Measurements from ENCODE around the gene NKX2-2.
A peak's percentile ranks its signal among the peaks of the same experiment; 100 is the strongest.

NKX2-2 gene

GRCh38 chr20:21517566-21518277 lies 3.9 kb upstream of the NKX2-2 start:
- peaks cover 3% of the 10 kb centered on the region for H3K9me3 ChIP-seq (ENCODE audit: low read length)
- no peaks in the 10 kb centered on the region for H3K36me3 ChIP-seq (ENCODE audit: insufficient read depth, low read length)
- no peak overlapping the region for H3K4me3 ChIP-seq (ENCODE audit: low read length)
- no peak overlapping the region for H2AFZ ChIP-seq (ENCODE audit: low read depth, low read length)
- H3K27me3 ChIP-seq (ENCODE audit: insufficient read depth, low read length), result peaks cover 72% of the 10 kb centered on the region
- H3K4me1 ChIP-seq (ENCODE audit: insufficient read depth, low read length), result peaks cover 42% of the 10 kb centered on the region

DNA sequence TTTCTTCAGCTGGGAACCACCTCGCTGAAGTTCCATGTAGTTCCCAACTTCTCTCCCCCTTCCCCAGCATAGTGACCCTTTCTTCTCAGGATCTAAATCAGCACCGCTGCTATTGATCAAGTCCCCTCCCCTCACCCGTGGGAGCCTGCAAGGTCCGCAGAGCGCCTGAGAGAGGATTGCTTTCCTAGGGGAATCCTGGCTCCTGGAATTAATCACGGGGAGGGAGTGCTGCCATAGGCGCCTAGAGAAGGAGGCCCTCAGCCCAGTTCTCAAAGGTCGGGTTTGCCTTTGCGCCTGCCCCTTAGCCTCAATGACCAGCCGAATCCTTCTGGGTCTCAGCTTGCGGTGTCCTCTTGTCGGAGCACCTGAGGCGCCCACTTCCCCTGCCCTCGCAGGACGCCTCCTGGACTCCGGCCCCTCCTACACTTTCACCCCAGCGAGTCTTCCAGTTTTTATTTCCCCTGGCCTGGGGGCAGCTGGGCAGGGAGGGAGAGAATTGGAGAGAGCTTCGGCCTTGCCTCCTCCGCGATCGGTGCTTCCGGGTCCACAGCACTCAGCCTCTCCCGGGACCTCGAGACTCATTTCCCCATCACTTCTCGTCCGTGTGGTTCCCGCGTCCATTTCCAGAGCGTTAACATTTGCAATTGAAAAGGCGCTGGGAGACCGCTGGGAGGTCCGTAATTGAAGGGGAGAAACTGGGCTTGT lies 3.1 kb upstream of the NKX2-2 start:
- Histone ChIP-seq H3K27me3 (ENCODE audit: insufficient read depth, low read length) (peaks cover 73% of the 10 kb centered on the region), H3K4me3 (ENCODE audit: low read length) (no peak overlapping the region), H3K9me3 (ENCODE audit: low read length) (peaks cover 3% of the 10 kb centered on the region), H3K36me3 (ENCODE audit: insufficient read depth, low read length) (no peaks in the 10 kb centered on the region), H2AFZ (ENCODE audit: low read depth, low read length) (no peak overlapping the region), H3K4me1 (ENCODE audit: insufficient read depth, low read length) (peaks cover 39% of the 10 kb centered on the region)

DNA sequence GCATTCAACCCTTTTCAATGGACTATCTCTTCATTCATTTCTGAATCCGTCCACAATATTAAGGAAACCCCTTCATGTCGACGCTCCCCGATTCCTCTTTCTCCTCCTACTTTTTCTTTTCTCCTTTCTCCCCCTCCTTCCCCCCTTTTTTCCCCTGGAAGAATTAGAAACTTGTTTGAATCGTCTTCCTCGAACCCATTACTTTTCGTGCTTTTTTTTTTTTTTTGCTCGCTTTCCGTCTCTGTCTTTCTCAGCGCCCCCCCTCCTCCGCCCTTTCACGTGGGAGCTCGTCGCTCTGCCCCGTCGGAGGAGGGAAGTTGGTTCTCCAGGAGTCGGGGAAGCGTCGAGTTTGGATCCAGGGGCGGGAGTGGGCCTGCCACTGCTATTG lies 2.3 kb upstream of the NKX2-2 start:
- Histone ChIP-seq H3K9me3 (ENCODE audit: low read length) (peaks cover 3% of the 10 kb centered on the region), H2AFZ (ENCODE audit: low read depth, low read length) (no peak overlapping the region), H3K36me3 (ENCODE audit: insufficient read depth, low read length) (no peaks in the 10 kb centered on the region), H3K4me1 (ENCODE audit: insufficient read depth, low read length) (peaks cover 38% of the 10 kb centered on the region), H3K4me3 (ENCODE audit: low read length) (no peak overlapping the region), H3K27me3 (ENCODE audit: insufficient read depth, low read length) (peaks cover 73% of the 10 kb centered on the region)

DNA sequence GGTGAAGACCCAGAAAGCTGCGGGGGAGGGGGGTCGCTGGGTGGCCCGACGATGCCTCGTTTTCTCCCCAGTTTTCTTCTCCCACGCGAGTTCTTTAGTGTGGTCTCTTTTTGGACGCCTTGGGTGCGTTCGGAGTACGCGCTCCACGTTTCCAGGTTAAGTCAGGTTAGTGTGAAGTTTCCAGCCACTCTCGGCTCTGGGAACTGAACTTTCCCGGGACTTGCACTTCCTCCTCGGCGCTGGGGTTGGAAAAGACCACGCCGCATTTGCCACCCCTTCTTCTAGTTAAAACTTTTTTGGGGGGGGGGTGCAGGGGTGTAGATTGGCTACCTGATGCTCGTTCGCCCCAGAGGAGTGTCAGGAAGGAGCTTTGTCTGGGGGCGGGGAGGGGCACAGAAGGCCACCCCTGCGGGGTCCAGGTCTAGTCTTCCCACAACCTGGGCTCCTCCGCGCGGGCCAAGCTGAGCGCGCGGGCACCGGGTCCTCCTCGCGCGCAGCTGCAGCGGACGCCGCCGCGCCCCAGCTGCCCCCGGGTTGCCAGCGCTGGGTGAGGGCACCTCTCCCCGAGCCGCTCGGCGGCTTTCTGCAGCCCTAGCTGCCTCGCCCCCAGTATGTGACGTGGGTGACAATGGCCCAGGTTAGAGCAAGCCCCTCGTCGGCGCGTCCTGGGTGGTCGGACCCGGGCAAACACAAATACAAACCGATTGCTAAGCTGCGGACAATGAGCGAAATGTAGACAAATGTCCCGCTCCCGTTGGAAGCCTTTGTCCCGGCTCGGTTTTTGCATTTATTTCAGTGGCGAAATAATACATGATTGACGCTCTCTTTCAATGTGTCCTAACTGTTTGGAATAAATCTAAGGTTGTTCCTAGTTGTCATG lies 1.7 kb upstream of the NKX2-2 start:
- peaks cover 3% of the 10 kb centered on the region for H3K9me3 ChIP-seq (ENCODE audit: low read length)
- no peak overlapping the region for H2AFZ ChIP-seq (ENCODE audit: low read depth, low read length)
- H3K27me3 ChIP-seq (ENCODE audit: insufficient read depth, low read length), result peaks cover 70% of the 10 kb centered on the region
- no peaks in the 10 kb centered on the region for H3K36me3 ChIP-seq (ENCODE audit: insufficient read depth, low read length)
- H3K4me3 ChIP-seq (ENCODE audit: low read length), result peak overlapping the region; percentile 21
- H3K4me1 ChIP-seq (ENCODE audit: insufficient read depth, low read length), result peaks cover 40% of the 10 kb centered on the region

DNA sequence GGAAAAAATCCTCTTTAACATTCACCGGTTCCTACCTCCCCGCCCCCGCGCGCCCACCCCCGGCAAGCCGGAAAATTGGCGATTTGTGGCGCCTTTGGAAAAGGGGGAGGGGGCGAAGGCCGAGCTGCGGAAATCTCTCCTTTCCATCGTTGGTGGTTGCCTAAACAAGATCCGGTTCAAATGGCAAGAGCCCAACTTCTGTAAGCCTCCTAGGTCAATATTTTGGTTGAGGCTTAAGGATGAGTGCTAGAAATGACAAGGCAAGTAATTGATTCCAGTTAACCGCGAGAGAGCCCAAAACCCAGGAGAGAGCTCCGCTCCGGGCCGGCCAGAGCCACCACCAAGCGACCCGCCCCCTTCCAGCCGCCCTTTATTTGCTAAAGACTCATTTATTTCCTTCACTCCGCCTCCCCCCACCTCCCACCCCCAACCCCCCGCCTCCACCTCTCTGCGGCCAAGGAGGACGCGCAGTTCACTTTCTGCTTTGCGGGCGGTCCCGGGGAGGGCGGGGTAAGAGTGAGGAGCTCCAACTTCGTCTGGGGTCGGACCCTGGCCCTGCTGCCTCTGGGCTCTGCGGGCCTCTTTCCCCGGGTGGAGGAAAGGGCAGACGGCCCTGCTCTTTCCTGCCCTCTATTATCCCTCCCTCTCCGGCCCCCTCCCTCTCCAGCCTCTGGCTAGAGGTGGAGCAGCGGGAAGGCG lies 838 bp upstream of the NKX2-2 start:
- Histone ChIP-seq H3K4me1 (ENCODE audit: insufficient read depth, low read length) (peaks cover 46% of the 10 kb centered on the region), H3K36me3 (ENCODE audit: insufficient read depth, low read length) (no peaks in the 10 kb centered on the region), H3K9me3 (ENCODE audit: low read length) (peaks cover 3% of the 10 kb centered on the region), H2AFZ (ENCODE audit: low read depth, low read length) (no peak overlapping the region), H3K27me3 (ENCODE audit: insufficient read depth, low read length) (peaks cover 70% of the 10 kb centered on the region), H3K4me3 (ENCODE audit: low read length) (no peak overlapping the region)

- Histone ChIP-seq H3K27me3 (ENCODE audit: insufficient read depth, low read length) (peaks cover 68% of the 10 kb centered on the region), H3K4me3 (ENCODE audit: low read length) (peak overlapping the region; percentile 36), H3K4me1 (ENCODE audit: insufficient read depth, low read length) (peaks cover 46% of the 10 kb centered on the region), H3K36me3 (ENCODE audit: insufficient read depth, low read length) (no peaks in the 10 kb centered on the region), H3K9me3 (ENCODE audit: low read length) (no peaks in the 10 kb centered on the region), H2AFZ (ENCODE audit: low read depth, low read length) (no peak overlapping the region)
Observed at GRCh38 chr20:21513181-21513663, 642 bp downstream of the NKX2-2 start.

- Histone ChIP-seq H3K9me3 (ENCODE audit: low read length) (no peaks in the 10 kb centered on the region), H3K4me3 (ENCODE audit: low read length) (peak overlapping the region; percentile 36), H3K27me3 (ENCODE audit: insufficient read depth, low read length) (peaks cover 68% of the 10 kb centered on the region), H3K4me1 (ENCODE audit: insufficient read depth, low read length) (peaks cover 46% of the 10 kb centered on the region), H2AFZ (ENCODE audit: low read depth, low read length) (no peak overlapping the region), H3K36me3 (ENCODE audit: insufficient read depth, low read length) (no peaks in the 10 kb centered on the region)
Observed at GRCh38 chr20:21512634-21513180, 1.2 kb downstream of the NKX2-2 start.

- no peaks in the 10 kb centered on the region for H3K36me3 ChIP-seq (ENCODE audit: insufficient read depth, low read length)
- H3K9me3 ChIP-seq (ENCODE audit: low read length), result no peaks in the 10 kb centered on the region
- H2AFZ ChIP-seq (ENCODE audit: low read depth, low read length), result no peak overlapping the region
- H3K27me3 ChIP-seq (ENCODE audit: insufficient read depth, low read length), result peaks cover 68% of the 10 kb centered on the region
- H3K4me3 ChIP-seq (ENCODE audit: low read length), result peak overlapping the region; percentile 36
- H3K4me1 ChIP-seq (ENCODE audit: insufficient read depth, low read length), result peaks cover 40% of the 10 kb centered on the region
Observed at GRCh38 chr20:21511850-21512633, 1.8 kb downstream of the NKX2-2 start.

GRCh38 chr20:21511485-21511849 lies 2.4 kb downstream of the NKX2-2 start:
- peaks cover 68% of the 10 kb centered on the region for H3K27me3 ChIP-seq (ENCODE audit: insufficient read depth, low read length)
- H3K4me1 ChIP-seq (ENCODE audit: insufficient read depth, low read length), result peaks cover 34% of the 10 kb centered on the region
- H2AFZ ChIP-seq (ENCODE audit: low read depth, low read length), result no peak overlapping the region
- H3K4me3 ChIP-seq (ENCODE audit: low read length), result peak overlapping the region; percentile 30
- H3K36me3 ChIP-seq (ENCODE audit: insufficient read depth, low read length), result no peaks in the 10 kb centered on the region
- H3K9me3 ChIP-seq (ENCODE audit: low read length), result no peaks in the 10 kb centered on the region

GRCh38 chr20:21510414-21511384 lies 3.2 kb downstream of the NKX2-2 start:
- Histone ChIP-seq H3K4me1 (ENCODE audit: insufficient read depth, low read length) (peaks cover 34% of the 10 kb centered on the region), H3K9me3 (ENCODE audit: low read length) (no peaks in the 10 kb centered on the region), H3K4me3 (ENCODE audit: low read length) (peak overlapping the region; percentile 30), H3K27me3 (ENCODE audit: insufficient read depth, low read length) (peaks cover 72% of the 10 kb centered on the region), H3K36me3 (ENCODE audit: insufficient read depth, low read length) (no peaks in the 10 kb centered on the region), H2AFZ (ENCODE audit: low read depth, low read length) (no peak overlapping the region)
